Stimulated activated CD8-positive, alpha-beta memory T cell treated with anti-CD3 and anti-CD28 coated beads, Interleukin-12 subunit alpha, Interleukin-12 subunit beta, amount 100 ng/mL, for 24 hours (primary cell): ENCODE measurements around the gene RAD51B.

ENCODE experiments used
- DNase-seq: peaks from one replicate; pipeline ENCODE4 v3.0.0-alpha.2; 2020; ENCODE audit errors: extremely low read depth

Gene RAD51B

GRCh38 chr14:68386950-68387779 is 567.6 kb downstream of the RAD51B start:
- no peak for DNase-seq

GRCh38 chr14:68389943-68390342 is 570.4 kb downstream of the RAD51B start:
- no peak for DNase-seq

- no peak for DNase-seq
Measured at GRCh38 chr14:68390741-68391140, 571.2 kb downstream of the RAD51B start.

- DNase-seq = no peak
Measured at GRCh38 chr14:68391311-68392014, 571.9 kb downstream of the RAD51B start.

- DNase-seq = no peak
Measured at GRCh38 chr14:68392393-68393141, 573.0 kb downstream of the RAD51B start.

- no peak for DNase-seq
Measured at GRCh38 chr14:68393259-68393658, 573.7 kb downstream of the RAD51B start.

GRCh38 chr14:68394118-68394763 is 574.7 kb downstream of the RAD51B start:
- DNase-seq = no peak

- no peak for DNase-seq
Measured at GRCh38 chr14:68394764-68395143, 575.2 kb downstream of the RAD51B start.

GRCh38 chr14:68395604-68396003 is 576.0 kb downstream of the RAD51B start:
- no peak for DNase-seq

GRCh38 chr14:68396461-68396860 is 576.9 kb downstream of the RAD51B start:
- no peak for DNase-seq

- DNase-seq = no peak
Measured at GRCh38 chr14:68397371-68397811, 577.8 kb downstream of the RAD51B start.

GRCh38 chr14:68397822-68398221 is 578.2 kb downstream of the RAD51B start:
- DNase-seq = no peak

GRCh38 chr14:68398370-68398769 is 578.8 kb downstream of the RAD51B start:
- no peak for DNase-seq

- no peak for DNase-seq
Measured at GRCh38 chr14:68399971-68400370, 580.4 kb downstream of the RAD51B start.

GRCh38 chr14:68401317-68401716 is 581.7 kb downstream of the RAD51B start:
- DNase-seq = no peak

- no peak for DNase-seq
Measured at GRCh38 chr14:68401855-68402254, 582.3 kb downstream of the RAD51B start.

GRCh38 chr14:68402525-68403101 is 583.0 kb downstream of the RAD51B start:
- DNase-seq = no peak

GRCh38 chr14:68403191-68404145 is 583.9 kb downstream of the RAD51B start:
- DNase-seq = no peak

- no peak for DNase-seq
Measured at GRCh38 chr14:68404146-68404527, 584.6 kb downstream of the RAD51B start.

GRCh38 chr14:68404652-68405183 is 585.1 kb downstream of the RAD51B start:
- DNase-seq = no peak
